Measurements from ENCODE around the gene HS1BP3. TPM values are rescaled to one million over a fixed set of nuclear protein-coding genes. Genes with fewer than 3 reads are reported as not detected.
A peak's percentile ranks its signal among the peaks of the same experiment; 100 is the strongest.

HS1BP3 gene
- total and polyA plus RNA-seq, 2 donors (not counting 3 experiments of a cell fraction or from before 2014, with no cell fraction given) = 27.4 to 33.1 TPM

DNA sequence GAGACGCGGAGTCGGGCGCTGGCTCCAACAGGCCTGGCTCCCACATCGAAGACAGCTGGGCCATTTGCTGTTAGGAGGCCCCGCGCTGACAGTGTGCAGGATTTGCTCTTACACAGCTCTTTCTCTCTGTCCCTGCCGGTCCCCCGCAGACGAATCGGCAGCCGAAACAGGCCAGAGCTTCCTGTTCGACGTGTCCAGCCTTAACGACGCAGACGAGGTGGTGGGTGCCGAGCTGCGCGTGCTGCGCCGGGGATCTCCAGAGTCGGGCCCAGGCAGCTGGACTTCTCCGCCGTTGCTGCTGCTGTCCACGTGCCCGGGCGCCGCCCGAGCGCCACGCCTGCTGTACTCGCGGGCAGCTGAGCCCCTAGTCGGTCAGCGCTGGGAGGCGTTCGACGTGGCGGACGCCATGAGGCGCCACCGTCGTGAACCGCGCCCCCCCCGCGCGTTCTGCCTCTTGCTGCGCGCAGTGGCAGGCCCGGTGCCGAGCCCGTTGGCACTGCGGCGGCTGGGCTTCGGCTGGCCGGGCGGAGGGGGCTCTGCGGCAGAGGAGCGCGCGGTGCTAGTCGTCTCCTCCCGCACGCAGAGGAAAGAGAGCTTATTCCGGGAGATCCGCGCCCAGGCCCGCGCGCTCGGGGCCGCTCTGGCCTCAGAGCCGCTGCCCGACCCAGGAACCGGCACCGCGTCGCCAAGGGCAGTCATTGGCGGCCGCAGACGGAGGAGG, 19.6 kb upstream of the HS1BP3 start:
- H3K4me2 ChIP-seq (ENCODE audit: insufficient read depth, low read length) = no peak overlapping the region
- CTCF ChIA-PET = interaction anchor here (0.6 to 1.7 kb wide), 3 partner anchors 8 to 84 kb away, joined by 3 to 8 read pairs (median 4); no protein-coding TSS in a partner anchor
- H3K27ac ChIP-seq (ENCODE audit: insufficient read depth, low read depth, low read length) = no peak overlapping the region
- no peak overlapping the region for H3K4me3 ChIP-seq (replicated peaks in 1 of 3; ENCODE audit: insufficient read depth in 1 of 3, low read depth in 1 of 3, low read length in 3 of 3)
- DNase-seq (ENCODE audit: low read depth, low spot score) (no peak), FAIRE-seq (no peak)
- peaks cover 0 to 2% of the 10 kb centered on the region in 2 experiments for H3K36me3 ChIP-seq (ENCODE audit: control insufficient read depth in 2 of 2, extremely low read depth in 1 of 2, insufficient read depth in 2 of 2, low read length in 2 of 2)
- POLR2A ChIA-PET = no interaction called here
- intact Hi-C loops (cut with micrococcal nuclease) = no loop called here
- no peaks in the 10 kb centered on the region for H4K20me1 ChIP-seq (replicated peaks; ENCODE audit: control insufficient read depth, extremely low read depth, insufficient read depth, low read length)
- H2AFZ ChIP-seq (ENCODE audit: low read depth, low read length) = no peak overlapping the region
- no TSS peak for BruUV-seq (replicated peaks)
- no peak overlapping the region for H3K9ac ChIP-seq (replicated peaks; ENCODE audit: extremely low read depth, insufficient read depth, low read length)
- H3K27me3 ChIP-seq (ENCODE audit: control insufficient read depth in 2 of 2, insufficient read depth in 2 of 2, low read length in 2 of 2) = peaks cover 28 to 49% of the 10 kb centered on the region in 2 experiments
- TF ChIP-seq EZH2 (IDR thresholded peaks at IDR 0.05; ENCODE audit: borderline replicate concordance, low read depth, low read length, severe bottlenecking) = peak; percentile 75
- TF ChIP-seq, protein P1, sequence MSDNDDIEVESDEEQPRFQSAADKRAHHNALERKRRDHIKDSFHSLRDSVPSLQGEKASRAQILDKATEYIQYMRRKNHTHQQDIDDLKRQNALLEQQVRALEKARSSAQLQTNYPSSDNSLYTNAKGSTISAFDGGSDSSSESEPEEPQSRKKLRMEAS (IDR thresholded peaks at IDR 0.05; ENCODE audit: insufficient read depth, insufficient read length) = no peak
- no peaks in the 10 kb centered on the region for H3K9me3 ChIP-seq (replicated peaks; ENCODE audit: control insufficient read depth, insufficient read depth, low read length)
- dilution Hi-C loops (cut with MboI; ENCODE audit: extremely low pct_ligation_motif_present, low sequenced_read_pairs) = no loop called here
- H3K79me2 ChIP-seq (ENCODE audit: control insufficient read depth, insufficient read depth, low read length) = no peaks in the 10 kb centered on the region
- peaks cover 30% of the 10 kb centered on the region for H3K4me1 ChIP-seq (ENCODE audit: control insufficient read depth, extremely low read depth, insufficient read depth, low read length)
- no peaks in the 10 kb centered on the region for H3K9me1 ChIP-seq (replicated peaks; ENCODE audit: control insufficient read depth, extremely low read depth, insufficient read depth, low read length)

- dilution Hi-C loops (cut with MboI; ENCODE audit: extremely low pct_ligation_motif_present, low sequenced_read_pairs) (no loop called here), intact Hi-C loops (cut with micrococcal nuclease) (loop anchor here (5.0 kb wide), 2 partner anchors 78 to 648 kb away; no protein-coding TSS in a partner anchor)
- H4K20me1 ChIP-seq (replicated peaks; ENCODE audit: control insufficient read depth, extremely low read depth, insufficient read depth, low read length) = no peaks in the 10 kb centered on the region
- H3K9ac ChIP-seq (replicated peaks; ENCODE audit: extremely low read depth, insufficient read depth, low read length) = no peak overlapping the region
- peaks cover 35 to 56% of the 10 kb centered on the region in 2 experiments for H3K27me3 ChIP-seq (ENCODE audit: control insufficient read depth in 2 of 2, insufficient read depth in 2 of 2, low read length in 2 of 2)
- TF ChIP-seq EZH2 (IDR thresholded peaks at IDR 0.05; ENCODE audit: borderline replicate concordance, low read depth, low read length, severe bottlenecking) (peak; percentile 25), GATA2 (IDR thresholded peaks at IDR 0.05; ENCODE audit: insufficient read depth, insufficient read length, low read depth, low read length) (no peak)
- no peak overlapping the region for H3K4me3 ChIP-seq (replicated peaks in 1 of 3; ENCODE audit: insufficient read depth in 1 of 3, low read depth in 1 of 3, low read length in 3 of 3)
- CTCF ChIA-PET = interaction anchor here (0.6 to 1.7 kb wide), 3 partner anchors 7 to 85 kb away, joined by 3 to 8 read pairs (median 4); no protein-coding TSS in a partner anchor
- peaks cover 0 to 2% of the 10 kb centered on the region in 2 experiments for H3K36me3 ChIP-seq (ENCODE audit: control insufficient read depth in 2 of 2, extremely low read depth in 1 of 2, insufficient read depth in 2 of 2, low read length in 2 of 2)
- peaks cover 24% of the 10 kb centered on the region for H3K4me1 ChIP-seq (ENCODE audit: control insufficient read depth, extremely low read depth, insufficient read depth, low read length)
- DNase-seq (ENCODE audit: low read depth, low spot score) = no peak
- H3K9me1 ChIP-seq (replicated peaks; ENCODE audit: control insufficient read depth, extremely low read depth, insufficient read depth, low read length) = no peaks in the 10 kb centered on the region
- POLR2A ChIA-PET = no interaction called here
- H2AFZ ChIP-seq (ENCODE audit: low read depth, low read length) = no peak overlapping the region
- FAIRE-seq = no peak
- no peaks in the 10 kb centered on the region for H3K9me3 ChIP-seq (replicated peaks; ENCODE audit: control insufficient read depth, insufficient read depth, low read length)
- no TSS peak for BruUV-seq (replicated peaks)
- no peaks in the 10 kb centered on the region for H3K79me2 ChIP-seq (ENCODE audit: control insufficient read depth, insufficient read depth, low read length)
- H3K4me2 ChIP-seq (ENCODE audit: insufficient read depth, low read length) = no peak overlapping the region
- no peak overlapping the region for H3K27ac ChIP-seq (ENCODE audit: insufficient read depth, low read depth, low read length)
These were observed 18.8 kb upstream of the HS1BP3 start for GRCh38 chr2:20669562-20670314.
